ENCODE measurements around the gene CELF1. TPM values are rescaled to one million over a fixed set of nuclear protein-coding genes. Genes with fewer than 3 reads are reported as not detected.
A peak's percentile ranks its signal among the peaks of the same experiment; 100 is the strongest.

The CELF1 gene
- total RNA-seq, 1 donor from 2014 or later = 78.4 TPM

DNA sequence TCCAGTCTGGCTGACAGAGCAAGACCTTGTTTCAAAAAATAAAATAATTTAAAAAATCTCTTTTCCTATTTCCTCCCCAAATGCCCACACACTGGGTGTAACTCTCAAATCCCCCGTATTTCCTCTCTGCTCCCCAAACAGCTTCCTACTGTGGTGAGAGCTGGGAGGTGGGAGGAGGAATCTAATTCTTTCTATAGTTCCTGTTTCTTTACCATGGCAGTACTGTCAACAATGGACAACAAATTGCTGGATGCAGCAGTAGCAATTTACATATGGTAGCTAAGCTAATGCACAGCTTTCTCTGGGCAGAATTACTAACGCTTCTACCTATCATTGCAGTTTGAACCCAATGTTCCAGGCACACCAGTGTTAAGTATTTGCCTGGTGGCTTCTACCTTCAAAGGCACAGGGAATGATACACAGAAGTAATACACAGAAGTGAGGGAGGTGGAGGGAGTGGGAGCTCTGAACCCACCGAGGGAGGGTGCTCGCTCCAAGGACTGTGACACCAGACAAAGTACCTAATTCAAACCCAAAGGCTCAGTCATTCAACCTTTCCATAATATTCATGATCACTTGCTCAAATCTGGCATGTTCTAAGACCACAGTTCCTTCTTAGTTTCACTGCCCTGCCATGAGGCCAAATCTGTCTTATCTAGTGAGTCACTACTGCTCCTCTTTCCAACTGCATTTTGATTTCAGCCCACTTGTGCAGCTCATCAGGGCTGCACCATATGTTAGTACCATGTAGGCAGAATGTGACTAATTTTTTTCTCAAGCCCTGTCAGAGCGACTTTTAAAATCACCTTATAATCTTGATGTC is 37.9 kb downstream of the CELF1 start:
- peak; percentile 20 for ATAC-seq

DNA sequence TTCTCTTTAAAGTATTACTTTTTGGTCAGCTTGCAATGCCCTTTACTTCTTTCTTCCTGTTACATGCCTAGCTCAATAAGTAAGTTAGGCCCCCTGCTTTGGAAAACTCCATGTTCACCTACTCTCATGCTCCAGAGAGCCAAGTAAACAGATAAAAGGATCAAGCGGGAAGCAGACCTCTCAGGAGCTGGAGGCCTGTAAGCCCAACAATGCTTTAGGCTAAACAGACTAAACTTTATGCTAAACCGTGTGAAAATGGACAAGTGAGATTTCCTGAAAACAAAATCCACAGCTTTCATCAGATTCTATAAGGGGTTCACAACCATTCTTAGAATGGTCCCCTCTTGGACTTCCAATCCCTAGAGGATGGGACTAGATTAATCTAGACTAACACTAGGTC is 40.2 kb downstream of the CELF1 start:
- ATAC-seq = no peak
- no peak for DNase-seq (ENCODE audit: low spot score)

More for the DNA sequence above, 37.9 kb downstream of the CELF1 start:
- no peak for DNase-seq (ENCODE audit: low spot score)

GRCh38 chr11:47511917-47512316 is 41.0 kb downstream of the CELF1 start:
- DNase-seq (ENCODE audit: low spot score) = no peak
- no peak for ATAC-seq

DNA sequence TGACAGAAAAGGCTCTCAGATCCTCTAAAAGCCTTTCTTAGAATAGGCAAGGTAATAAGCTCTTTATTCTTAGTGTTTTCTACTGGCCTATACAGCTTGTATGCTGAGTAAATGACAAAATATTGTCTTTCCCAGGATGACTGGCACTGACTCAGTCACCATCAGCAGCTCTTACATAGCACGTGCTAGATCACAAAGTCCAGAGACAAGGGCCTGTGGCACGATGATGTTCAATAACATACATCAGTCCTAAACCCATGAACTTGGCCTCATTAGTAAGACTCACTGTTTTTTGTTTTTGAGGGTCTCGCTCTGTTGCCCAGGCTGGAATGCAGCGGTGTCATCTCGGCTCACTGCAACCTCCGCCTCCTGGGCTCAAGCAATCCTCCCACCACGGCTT is 42.7 kb downstream of the CELF1 start:
- DNase-seq (ENCODE audit: low spot score) (no peak), ATAC-seq (peak; percentile 59)

- DNase-seq (ENCODE audit: low spot score) = no peak
- peak; percentile 41 for ATAC-seq
Observed at GRCh38 chr11:47509077-47509536, 43.8 kb downstream of the CELF1 start.

- DNase-seq (ENCODE audit: low spot score) = no peak
- ATAC-seq = no peak
Observed at GRCh38 chr11:47508240-47508957, 44.5 kb downstream of the CELF1 start.

- ATAC-seq = no peak
- no peak for DNase-seq (ENCODE audit: low spot score)
Observed at GRCh38 chr11:47507563-47508239, 45.2 kb downstream of the CELF1 start.

DNA sequence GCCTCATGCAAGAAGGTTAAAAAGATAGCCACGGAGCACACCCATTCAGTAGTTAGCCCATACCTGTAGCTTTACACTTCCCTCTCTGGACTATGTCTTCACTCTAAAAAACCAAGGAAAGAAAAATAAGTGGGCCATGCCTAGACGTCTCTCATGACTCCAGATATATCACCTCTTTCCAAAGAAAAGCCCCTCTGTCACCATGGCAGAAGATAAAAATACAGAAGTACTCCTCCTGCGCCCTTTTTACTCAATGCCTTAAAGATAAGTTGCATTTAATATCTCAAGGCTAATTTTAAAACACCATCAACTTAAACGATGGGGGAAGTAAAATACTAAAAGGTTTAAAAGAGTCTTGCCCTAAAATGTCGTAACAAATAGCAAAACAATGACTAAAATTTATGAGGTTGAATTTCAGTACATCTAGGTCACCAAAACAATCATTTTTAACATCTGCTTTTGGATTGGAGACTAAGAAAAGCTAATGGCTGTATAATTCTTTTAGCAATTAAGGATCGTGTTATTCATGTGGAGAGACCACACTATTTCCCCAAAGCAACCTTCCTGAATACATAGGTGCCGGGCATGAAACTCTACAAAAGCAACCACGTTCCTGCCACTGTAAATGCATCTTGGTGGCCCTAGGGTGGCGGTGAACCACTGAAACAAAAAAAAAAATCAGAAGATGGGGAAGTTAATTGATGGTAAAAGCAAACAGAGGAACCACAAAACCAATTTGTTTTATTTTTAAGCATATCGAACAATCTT is 46.0 kb downstream of the CELF1 start:
- DNase-seq (ENCODE audit: low spot score) (no peak), ATAC-seq (no peak)

DNA sequence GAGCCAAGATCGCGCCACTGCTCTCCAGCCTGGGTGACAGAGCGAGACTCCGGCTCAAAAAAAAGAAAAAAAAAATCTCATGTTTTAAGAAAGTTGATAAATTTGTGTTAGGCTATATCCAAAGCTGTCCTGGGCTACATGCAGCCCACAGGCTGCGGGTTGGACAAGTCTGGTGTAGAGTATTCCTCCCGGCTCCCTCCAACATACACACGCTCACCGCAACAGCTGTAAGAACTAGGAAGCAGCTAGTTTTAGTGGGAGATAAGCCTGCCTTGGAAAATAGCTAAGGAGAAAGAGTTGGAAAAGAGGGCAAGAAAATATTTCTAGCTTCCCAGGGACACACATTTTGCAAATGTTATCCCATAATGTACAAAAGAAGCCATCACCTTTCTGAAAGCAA is 46.6 kb downstream of the CELF1 start:
- no peak for ATAC-seq
- DNase-seq (ENCODE audit: low spot score) = no peak

DNA sequence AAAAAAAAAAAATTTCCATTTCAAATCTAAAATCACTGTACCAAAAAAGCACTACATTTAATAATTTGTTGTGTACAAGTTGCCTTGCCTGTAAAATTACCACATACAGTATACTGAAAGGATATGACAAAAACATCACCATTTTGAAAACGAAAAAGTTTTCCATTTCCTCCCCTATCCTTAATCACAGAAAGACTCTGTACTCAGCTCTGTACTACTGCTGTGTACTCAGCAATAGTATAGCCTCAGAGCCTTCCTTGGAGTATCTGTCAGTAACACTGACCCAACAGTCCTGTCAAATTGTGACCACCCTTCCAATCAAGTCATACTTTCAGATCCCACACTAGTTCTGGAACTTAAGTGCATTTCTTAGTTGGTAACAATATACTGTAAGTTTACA is 48.0 kb downstream of the CELF1 start:
- no peak for DNase-seq (ENCODE audit: low spot score)
- no peak for ATAC-seq

DNA sequence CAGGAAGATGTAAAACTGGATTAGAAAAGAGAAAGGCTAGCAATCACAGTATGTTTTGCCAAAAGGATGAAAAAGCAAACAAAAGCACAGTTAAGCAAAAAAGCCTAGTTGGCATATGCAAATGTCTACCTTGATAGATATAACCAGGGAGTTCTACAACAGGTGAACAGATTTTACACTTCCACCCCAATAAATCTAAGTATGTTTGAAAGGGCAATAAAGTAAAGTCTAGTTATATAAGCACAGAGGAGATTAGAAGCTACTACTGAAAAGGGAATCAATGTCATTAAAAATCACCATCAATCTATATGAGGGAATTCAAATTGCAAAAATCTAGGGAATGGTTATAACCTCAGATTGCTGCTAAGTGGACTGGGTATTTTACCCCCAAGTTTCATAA is 49.7 kb downstream of the CELF1 start:
- no peak for DNase-seq (ENCODE audit: low spot score)
- ATAC-seq = no peak

- ATAC-seq = no peak
- no peak for DNase-seq (ENCODE audit: low spot score)
Observed at GRCh38 chr11:47502767-47503166, 50.2 kb downstream of the CELF1 start.

- ATAC-seq (no peak), DNase-seq (ENCODE audit: low spot score) (no peak)
Observed at GRCh38 chr11:47501101-47501500, 51.8 kb downstream of the CELF1 start.

DNA sequence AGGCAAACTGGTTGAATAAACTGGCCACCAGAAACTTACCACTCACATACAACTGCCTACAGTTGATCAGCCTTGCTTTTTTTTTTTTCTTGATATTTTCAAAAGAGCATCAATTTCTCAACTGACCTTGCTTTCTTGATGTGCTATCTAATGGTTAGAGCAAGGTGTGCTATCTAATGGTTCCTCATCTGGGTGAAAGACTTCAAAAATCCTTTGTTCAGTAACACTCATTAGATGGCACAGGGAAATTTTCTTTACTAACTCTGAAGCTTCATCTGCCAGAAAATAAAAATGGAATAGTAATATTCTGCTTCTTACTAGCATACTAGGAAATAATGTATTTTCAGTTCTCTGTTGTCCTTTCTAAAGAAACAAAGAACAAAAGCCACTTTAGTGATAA is 52.8 kb downstream of the CELF1 start:
- DNase-seq (ENCODE audit: low spot score) (no peak), ATAC-seq (no peak)

GRCh38 chr11:47499614-47500013 is 53.3 kb downstream of the CELF1 start:
- ATAC-seq (peak; percentile 72), DNase-seq (ENCODE audit: low spot score) (peak; percentile 82)

GRCh38 chr11:47499161-47499560 is 53.8 kb downstream of the CELF1 start:
- no peak for DNase-seq (ENCODE audit: low spot score)
- no peak for ATAC-seq

- ATAC-seq = peak; percentile 80
- DNase-seq (ENCODE audit: low spot score) = peak; percentile 85
Observed at GRCh38 chr11:47498584-47499152, 54.3 kb downstream of the CELF1 start.

GRCh38 chr11:47498149-47498548 is 54.8 kb downstream of the CELF1 start:
- ATAC-seq = peak; percentile 1
- no peak for DNase-seq (ENCODE audit: low spot score)

DNA sequence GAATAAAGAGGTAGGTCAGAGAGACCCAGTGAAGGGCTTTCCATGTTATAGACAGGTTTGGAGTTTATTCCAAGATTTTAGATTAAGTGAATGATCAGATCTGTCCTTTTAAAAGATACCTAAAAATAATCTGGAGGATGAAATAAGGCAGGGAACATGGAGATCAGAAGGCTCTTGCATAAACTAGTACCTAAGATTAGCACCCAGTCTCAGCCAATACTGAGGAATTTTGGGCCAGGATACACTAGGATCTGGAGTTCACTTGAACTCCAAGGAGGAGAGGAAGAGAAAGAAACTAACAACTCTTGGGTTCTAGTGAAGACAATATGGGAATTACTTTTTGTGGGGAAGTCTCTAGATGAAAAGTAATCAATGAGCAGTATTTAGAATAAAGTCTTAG is 56.1 kb downstream of the CELF1 start:
- DNase-seq (ENCODE audit: low spot score) = no peak
- no peak for ATAC-seq

GRCh38 chr11:47495856-47496217 is 57.1 kb downstream of the CELF1 start:
- no peak for ATAC-seq
- DNase-seq (ENCODE audit: low spot score) = no peak
